GM19023 (cell line): Measurements from ENCODE around the gene C6orf15.

Source experiments
- ATAC-seq: cut with Tn5 transposase; IDR thresholded peaks from one replicate; pipeline ENCODE4 v1.9.1; 2021; ENCODE audit warnings: mild to moderate bottlenecking, moderate library complexity; ENCODE audit not compliant: unreplicated experiment

C6orf15 gene

DNA sequence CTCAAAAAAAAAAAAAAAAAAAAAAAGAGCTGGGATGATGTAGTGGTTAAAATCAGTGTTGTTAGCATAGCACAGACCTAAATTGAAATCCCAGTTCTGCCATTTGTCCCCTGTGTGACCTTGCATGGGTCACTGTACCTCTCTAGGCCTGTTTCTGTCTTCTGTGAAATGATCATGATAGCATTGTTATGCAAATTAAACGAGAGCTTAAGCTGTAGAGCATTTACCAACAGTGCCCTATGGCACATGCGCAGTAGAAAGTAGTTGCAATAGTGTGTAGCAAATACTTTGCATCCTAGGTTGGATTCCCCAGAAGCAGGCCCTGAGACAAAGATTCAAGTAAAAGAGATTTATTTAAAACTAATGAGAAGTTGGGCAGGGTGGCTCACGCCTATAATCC, 19.2 kb upstream of the C6orf15 start:
- no peak for ATAC-seq

DNA sequence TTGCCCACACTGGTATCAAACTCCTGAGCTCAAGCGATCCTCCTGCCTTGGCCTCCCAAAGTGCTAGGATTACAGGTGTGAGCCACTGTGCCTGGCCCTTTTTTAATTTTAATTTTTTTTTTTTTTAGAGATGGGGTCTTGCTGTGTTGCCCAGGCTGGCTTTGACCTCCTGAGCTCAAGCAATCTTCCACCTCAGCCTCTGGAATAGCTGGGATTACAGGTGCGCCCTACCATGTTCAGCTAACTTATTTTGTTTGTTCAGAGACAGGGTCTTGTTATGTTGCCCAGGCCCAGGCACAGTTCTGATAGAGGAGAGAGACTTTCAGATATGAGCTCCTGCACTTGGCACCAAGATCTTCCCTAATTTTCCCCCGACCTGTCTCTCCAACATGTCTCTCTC, 18.4 kb upstream of the C6orf15 start:
- no peak for ATAC-seq

GRCh38 chr6:31129130-31129529, 16.8 kb upstream of the C6orf15 start:
- ATAC-seq = no peak

GRCh38 chr6:31128093-31128676, 15.8 kb upstream of the C6orf15 start:
- ATAC-seq = no peak

DNA sequence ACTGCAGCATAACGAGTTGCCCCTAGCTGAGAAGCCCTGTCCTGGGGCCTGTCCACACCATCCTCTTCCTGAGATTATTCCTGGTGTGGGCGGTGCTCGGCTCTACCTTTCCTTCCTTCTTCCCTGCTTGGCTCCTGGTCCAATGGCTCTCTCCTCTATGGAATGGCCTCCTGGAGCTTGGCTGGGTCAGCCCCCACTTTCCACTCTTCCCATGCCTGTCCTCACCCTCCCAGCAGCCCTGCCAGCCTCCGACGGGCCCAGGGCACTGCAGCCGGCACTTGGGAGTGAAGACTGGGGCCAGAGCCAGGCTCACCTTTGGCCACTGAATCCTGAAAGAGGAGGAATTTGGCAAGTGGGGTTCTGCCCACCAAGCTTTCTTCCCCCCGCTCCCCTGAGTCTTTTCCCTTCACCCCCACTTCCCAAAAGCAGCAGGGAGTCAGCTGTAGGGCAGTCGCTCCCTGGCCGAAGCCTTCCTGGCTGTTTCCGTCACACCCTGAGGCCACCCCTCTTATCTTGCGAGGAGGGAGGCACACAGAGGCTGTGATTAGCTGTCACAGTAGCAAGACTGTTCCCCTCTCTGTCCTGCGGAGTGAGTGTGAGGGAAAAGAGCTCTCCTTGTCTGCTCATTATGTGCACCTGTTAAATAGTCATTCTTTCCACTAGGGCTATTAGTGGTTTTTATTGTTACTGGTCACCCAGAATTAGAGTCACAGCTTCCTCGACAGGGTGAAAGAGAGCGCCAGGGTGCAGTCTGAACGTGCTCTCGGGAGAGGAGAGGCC, 14.2 kb upstream of the C6orf15 start:
- no peak for ATAC-seq

- no peak for ATAC-seq
Measured at GRCh38 chr6:31125586-31126363, 13.4 kb upstream of the C6orf15 start.

GRCh38 chr6:31125162-31125561, 12.8 kb upstream of the C6orf15 start:
- ATAC-seq = no peak

- no peak for ATAC-seq
Measured at GRCh38 chr6:31122791-31123706, 10.7 kb upstream of the C6orf15 start.

DNA sequence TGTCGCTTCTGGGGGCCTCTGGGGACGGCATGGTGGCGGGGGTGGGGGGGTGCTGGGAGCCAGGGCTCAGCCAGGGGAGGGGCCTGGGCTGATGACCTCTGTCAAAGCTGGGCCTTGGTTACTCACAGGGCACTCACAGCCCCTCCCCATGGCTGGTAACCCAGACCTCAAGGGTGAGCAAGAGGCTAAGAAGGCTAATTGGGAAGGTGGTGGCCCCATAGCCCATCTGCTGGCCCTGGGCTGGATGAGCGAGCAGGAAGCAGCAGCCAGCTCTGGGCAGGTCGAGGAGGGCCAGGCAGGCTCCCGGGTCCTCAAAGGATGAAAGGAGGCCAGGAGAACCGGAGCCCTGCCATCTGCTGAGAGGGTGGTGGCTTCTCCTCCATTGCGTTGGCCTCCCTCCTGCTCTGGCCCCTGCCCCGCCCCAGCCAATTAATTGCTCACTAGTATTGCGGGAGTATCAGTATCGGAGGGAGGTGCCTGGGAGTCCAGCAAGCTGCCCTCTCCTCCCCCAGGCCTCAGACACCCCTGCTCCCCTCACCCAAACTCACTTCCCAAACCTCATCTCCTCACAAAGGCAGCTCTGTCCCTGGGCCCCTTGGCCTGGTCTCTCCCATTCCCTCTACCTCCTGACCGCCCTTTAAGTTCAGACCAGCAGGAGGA, 8.9 kb upstream of the C6orf15 start:
- ATAC-seq = no peak

DNA sequence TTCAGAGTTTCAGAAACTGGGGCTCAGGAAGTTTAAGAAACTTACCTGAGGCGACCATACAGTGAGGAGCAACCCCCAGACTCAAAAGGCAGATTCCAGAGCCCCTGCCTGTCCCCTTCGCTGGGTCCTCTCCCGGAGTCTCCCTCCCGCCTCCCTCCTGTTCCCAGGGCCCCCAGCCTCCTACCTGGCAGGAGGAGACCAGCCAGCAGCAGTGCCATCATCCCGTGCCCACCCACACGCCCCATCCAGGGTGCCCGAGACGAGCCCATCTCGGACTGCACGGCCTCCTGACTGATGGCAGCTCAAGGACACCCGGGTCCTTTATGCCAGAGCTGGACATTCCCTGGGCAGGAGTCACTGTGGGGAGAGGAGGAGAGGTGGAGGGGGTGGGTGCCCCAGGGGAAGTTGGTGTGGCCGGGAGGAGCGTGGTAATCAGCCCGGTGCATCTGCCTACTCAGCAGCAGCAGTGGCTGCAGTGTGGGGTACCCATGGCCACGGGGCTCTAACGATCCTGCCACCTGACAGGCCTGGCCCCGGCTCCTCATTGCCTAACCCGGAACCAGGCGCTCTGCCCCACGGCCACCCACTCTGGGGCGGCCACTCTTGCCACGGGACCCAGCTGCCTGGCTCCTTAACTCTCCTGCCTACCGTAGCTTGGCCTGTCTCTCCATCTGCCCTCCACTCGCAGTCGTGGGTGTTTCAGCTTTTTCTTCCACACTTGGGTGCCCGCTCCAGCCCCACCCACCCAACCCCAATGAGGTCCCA, 8.0 kb upstream of the C6orf15 start, which contains the start of gene CDSN:
TSS of gene CDSN (minus strand) at position 296 of the 765 bp plus-strand sequence. CDS start at position 269, 27 bp downstream.
- no peak for ATAC-seq

GRCh38 chr6:31118178-31118577, 5.8 kb upstream of the C6orf15 start:
- ATAC-seq = no peak

- no peak for ATAC-seq
Measured at GRCh38 chr6:31116661-31117385, 4.4 kb upstream of the C6orf15 start.

DNA sequence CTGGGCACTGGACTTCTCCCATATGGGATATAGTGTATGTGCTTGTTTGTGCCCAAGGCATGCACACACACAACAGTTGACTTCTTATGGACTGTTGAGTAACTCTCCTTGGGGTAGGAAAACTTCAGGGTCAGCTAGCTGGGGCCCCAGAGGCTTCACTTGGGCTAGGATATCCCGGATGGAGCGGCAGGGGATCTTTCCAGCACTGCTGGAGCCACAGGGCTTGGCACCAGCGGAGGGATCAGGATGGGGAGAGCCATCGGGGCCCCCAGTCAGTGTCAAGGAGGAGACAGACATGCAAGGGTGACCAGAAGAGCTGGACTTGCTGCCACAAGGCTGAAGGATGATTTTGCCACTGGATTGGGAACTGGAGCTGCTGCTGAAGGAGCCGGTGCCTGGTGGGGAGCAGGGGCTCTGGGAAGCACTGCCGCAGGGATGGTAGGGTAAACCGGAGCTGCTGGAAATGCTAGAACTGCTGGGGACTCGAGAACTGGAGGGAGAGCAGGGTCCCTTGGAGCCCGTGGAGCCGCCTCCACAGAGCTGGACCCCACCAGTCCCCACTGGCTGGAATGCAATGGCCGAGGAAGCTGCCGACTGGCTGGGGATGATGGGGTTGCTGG, 3.7 kb upstream of the C6orf15 start:
- no peak for ATAC-seq

DNA sequence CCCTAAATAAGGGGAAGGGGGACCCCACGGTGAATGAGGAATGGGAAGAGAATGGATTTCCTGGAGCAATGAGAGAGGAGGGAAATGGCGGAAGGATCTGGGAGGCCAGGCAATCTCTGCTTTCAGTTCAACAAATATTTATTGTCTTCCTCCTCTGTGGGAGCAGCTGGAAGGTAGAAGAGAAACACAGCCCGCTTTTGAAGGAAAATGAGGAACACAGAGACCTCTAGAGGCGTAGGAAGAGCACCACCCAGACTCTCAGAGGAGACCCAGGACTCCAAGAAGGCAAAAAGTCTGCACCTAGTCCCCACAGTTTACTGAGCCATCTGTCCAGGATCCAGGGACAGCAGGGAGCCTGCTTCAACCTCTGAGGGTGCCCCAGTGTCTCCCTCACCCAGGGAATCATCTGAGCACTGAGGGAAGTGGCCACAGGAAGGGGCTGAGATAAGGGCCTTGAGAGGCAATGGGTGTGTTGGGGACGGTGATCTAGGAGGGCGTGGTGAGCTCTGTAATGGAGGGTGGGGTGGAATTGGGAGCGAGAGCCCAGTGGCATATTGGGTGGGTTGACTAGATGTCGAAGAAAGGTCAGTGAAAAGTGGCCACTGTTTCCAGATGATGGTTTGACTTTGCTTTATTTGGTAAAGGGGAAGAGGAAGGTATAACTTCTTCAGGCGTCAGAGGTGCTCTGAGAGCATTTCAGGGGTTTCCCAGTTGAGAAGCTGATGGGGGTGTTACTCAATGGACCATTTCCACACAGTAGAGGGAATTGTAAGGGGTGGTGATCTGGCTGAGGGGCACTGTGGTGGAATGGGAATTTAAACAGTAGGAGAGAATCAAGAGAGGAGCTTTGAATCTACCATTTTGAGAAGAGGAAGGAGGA, 2.8 kb upstream of the C6orf15 start:
- no peak for ATAC-seq

DNA sequence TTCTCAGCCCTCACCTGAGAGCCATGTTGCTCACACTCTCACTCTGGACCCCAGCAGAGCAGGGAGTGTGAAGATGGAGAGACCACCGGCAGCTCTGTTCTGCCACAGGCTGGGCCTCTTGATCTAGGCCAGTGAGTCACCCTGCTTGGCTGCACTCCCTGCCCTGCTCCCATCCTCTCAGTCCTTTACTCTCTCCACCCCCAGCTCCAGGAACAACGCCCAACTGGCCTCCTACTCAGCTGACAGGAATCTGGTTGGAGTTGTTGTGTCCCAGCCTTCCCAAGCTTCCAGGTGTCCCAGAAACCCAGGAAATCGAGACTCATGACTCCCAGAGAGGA, 2.1 kb upstream of the C6orf15 start, which contains the start of gene PSORS1C1:
TSS of gene PSORS1C1 (plus strand) at position 260 of the 338 bp plus-strand sequence. CDS start 14,833 bp downstream, outside the sequence.
- ATAC-seq = no peak

GRCh38 chr6:31113861-31114540, 1.6 kb upstream of the C6orf15 start:
- ATAC-seq = no peak

DNA sequence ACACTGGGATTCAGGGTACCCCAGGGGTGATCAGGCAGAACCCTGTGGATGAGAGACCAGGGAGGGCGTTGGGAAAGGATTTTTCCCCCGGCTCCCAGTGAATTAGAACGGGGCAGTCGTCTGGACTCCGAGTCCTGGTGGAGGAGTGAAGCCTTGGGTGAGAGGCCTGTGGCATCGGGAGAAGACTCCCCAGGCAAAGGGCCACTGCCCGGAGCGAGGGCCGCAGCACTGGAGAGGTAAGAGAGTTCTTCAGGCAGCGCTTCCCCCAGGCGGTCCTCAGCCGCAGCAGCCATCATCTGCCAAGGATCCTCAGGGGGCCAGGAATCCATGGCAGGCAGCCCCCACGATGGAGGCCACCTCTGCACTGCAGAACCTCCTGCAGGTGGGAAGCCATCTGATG, 663 bp downstream of the C6orf15 start:
- ATAC-seq = no peak
